GM12878 (cell line): Measurements from ENCODE around the gene TFF1.

ENCODE experiments used
- KDM1A ChIP-seq: fragments of 200-600 bp; sonication (generic); IDR thresholded peaks from 2 replicates; pipeline ENCODE4 v1.6.1; 2016; ENCODE audit warnings: borderline replicate concordance
- MYC ChIP-seq: IDR thresholded peaks from 2 replicates; pipeline ENCODE4 v1.6.1; 2011; ENCODE audit warnings: mild to moderate bottlenecking, low read length, moderate library complexity, inconsistent platforms; ENCODE audit not compliant: insufficient read depth, insufficient replicate concordance, insufficient read length, severe bottlenecking
- NFYB ChIP-seq: IDR thresholded peaks from 2 replicates; pipeline ENCODE4 v1.6.1; 2011; ENCODE audit warnings: low read depth, mild to moderate bottlenecking, low read length, improper control_type of control experiment, moderate library complexity; ENCODE audit not compliant: insufficient read depth
- POLR2AphosphoS2 ChIP-seq: IDR thresholded peaks from 2 replicates; pipeline ENCODE4 v1.6.1; 2011; ENCODE audit warnings: low read depth, mild to moderate bottlenecking, low read length, improper control_type of control experiment, moderate library complexity
- RCOR1 ChIP-seq: conservative IDR thresholded peaks from 2 replicates; pipeline ENCODE4 v1.6.1; 2012; ENCODE audit warnings: low read depth, low read length, improper control_type of control experiment
- SP1 ChIP-seq: IDR thresholded peaks from one replicate; pipeline ENCODE4 v1.6.1; 2011; ENCODE audit warnings: low read depth, low read length
- TCF3 ChIP-seq: IDR thresholded peaks from 2 replicates; pipeline ENCODE4 v1.6.1; 2012; ENCODE audit warnings: low read depth, mild to moderate bottlenecking, low read length, borderline replicate concordance; ENCODE audit not compliant: insufficient read depth
- ZZZ3 ChIP-seq: IDR thresholded peaks from 2 replicates; pipeline ENCODE4 v1.6.1; 2011; ENCODE audit warnings: low read depth; ENCODE audit not compliant: control insufficient read depth, insufficient read length
- TF ChIP-seq, protein P1 (sequence below): IDR thresholded peaks from 2 replicates; pipeline ENCODE4 v1.6.1; 2012; ENCODE audit warnings: low read depth, low read length, improper control_type of control experiment
- TF ChIP-seq, protein P2 (sequence below): fragments of 150-350 bp; IDR thresholded peaks from 2 replicates; pipeline ENCODE4 v1.6.1; 2016; ENCODE audit warnings: low read depth, low read length
- TF ChIP-seq, protein P3 (sequence below), 3 experiments: IDR thresholded peaks in 2 of 3; conservative IDR thresholded peaks in 1 of 3; 2 replicates each; pipeline ENCODE4 v1.5.1; 2011; ENCODE audit warnings: low read depth in 3 of 3, low read length in 3 of 3, mild to moderate bottlenecking in 3 of 3, control low read depth in 2 of 3, moderate library complexity in 2 of 3, inconsistent platforms in 1 of 3, mixed read lengths in 1 of 3; ENCODE audit not compliant: control insufficient read depth in 2 of 3, insufficient read depth in 1 of 3; ENCODE audit errors: extremely low read depth in 1 of 3

DNA sequence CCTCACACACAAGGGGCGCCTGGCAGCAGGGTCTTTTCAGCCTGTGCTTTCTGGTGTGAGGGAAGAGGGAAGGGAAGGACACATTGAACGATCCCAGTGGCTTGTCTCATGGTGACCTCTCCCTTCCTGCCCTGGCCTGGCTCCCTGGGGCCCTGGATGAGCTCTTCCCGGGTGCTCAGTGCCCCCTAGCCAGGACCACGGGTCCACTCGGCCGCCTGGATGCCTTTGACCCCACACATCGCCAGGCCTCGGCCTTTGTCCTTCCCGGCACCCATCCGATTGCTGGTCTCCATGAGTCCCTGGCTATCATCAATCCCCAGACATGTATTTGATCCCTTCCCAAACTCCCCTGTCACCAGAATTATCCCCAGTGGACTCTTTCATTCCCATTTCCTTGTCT, 45.1 kb downstream of the TFF1 start:
- TF ChIP-seq TCF3 (no peak), SP1 (no peak), ZZZ3 (no peak), KDM1A (no peak), NFYB (no peak), POLR2AphosphoS2 (no peak), MYC (no peak), RCOR1 (no peak)
- TF ChIP-seq, protein P1, sequence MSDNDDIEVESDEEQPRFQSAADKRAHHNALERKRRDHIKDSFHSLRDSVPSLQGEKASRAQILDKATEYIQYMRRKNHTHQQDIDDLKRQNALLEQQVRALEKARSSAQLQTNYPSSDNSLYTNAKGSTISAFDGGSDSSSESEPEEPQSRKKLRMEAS: no peak
- TF ChIP-seq, protein P2, sequence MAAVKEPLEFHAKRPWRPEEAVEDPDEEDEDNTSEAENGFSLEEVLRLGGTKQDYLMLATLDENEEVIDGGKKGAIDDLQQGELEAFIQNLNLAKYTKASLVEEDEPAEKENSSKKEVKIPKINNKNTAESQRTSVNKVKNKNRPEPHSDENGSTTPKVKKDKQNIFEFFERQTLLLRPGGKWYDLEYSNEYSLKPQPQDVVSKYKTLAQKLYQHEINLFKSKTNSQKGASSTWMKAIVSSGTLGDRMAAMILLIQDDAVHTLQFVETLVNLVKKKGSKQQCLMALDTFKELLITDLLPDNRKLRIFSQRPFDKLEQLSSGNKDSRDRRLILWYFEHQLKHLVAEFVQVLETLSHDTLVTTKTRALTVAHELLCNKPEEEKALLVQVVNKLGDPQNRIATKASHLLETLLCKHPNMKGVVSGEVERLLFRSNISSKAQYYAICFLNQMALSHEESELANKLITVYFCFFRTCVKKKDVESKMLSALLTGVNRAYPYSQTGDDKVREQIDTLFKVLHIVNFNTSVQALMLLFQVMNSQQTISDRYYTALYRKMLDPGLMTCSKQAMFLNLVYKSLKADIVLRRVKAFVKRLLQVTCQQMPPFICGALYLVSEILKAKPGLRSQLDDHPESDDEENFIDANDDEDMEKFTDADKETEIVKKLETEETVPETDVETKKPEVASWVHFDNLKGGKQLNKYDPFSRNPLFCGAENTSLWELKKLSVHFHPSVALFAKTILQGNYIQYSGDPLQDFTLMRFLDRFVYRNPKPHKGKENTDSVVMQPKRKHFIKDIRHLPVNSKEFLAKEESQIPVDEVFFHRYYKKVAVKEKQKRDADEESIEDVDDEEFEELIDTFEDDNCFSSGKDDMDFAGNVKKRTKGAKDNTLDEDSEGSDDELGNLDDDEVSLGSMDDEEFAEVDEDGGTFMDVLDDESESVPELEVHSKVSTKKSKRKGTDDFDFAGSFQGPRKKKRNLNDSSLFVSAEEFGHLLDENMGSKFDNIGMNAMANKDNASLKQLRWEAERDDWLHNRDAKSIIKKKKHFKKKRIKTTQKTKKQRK: no peak
- TF ChIP-seq, protein P3, sequence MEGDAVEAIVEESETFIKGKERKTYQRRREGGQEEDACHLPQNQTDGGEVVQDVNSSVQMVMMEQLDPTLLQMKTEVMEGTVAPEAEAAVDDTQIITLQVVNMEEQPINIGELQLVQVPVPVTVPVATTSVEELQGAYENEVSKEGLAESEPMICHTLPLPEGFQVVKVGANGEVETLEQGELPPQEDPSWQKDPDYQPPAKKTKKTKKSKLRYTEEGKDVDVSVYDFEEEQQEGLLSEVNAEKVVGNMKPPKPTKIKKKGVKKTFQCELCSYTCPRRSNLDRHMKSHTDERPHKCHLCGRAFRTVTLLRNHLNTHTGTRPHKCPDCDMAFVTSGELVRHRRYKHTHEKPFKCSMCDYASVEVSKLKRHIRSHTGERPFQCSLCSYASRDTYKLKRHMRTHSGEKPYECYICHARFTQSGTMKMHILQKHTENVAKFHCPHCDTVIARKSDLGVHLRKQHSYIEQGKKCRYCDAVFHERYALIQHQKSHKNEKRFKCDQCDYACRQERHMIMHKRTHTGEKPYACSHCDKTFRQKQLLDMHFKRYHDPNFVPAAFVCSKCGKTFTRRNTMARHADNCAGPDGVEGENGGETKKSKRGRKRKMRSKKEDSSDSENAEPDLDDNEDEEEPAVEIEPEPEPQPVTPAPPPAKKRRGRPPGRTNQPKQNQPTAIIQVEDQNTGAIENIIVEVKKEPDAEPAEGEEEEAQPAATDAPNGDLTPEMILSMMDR (IDR thresholded peaks at IDR 0.05 in 2 of 3, conservative IDR thresholded peaks at IDR 0.05 in 1 of 3; ENCODE audit: control insufficient read depth in 2 of 3, extremely low read depth in 1 of 3, insufficient read depth in 1 of 3, low read depth in 3 of 3, low read length in 3 of 3): no peak
